Measurements from ENCODE around the gene COL6A3.
A peak's percentile ranks its signal among the peaks of the same experiment; 100 is the strongest.

The COL6A3 gene

GRCh38 chr2:237456200-237456843 lies 42.4 kb upstream of the COL6A3 start (continued):
- TF ChIP-seq SP7 (tag by site-specific recombination; IDR thresholded peaks at IDR 0.05) (0 out of 2 replicates have a peak, but pooled peaks have one; percentile 12), ZNF24 (tag by site-specific recombination; IDR thresholded peaks at IDR 0.05) (peak; percentile 65; the same call in 1 of the 2 replicates), ZNF311 (tag by site-specific recombination; IDR thresholded peaks at IDR 0.05; ENCODE audit: borderline replicate concordance) (no peak), ZFHX2 (tag by site-specific recombination; conservative IDR thresholded peaks at IDR 0.05) (peak; percentile 25; the same call in 1 of the 2 replicates), ZFP69B (tag by site-specific recombination; IDR thresholded peaks at IDR 0.05) (peak; percentile 99), ZNF10 (tag by site-specific recombination; IDR thresholded peaks at IDR 0.05) (no peak), ZBTB26 (tag by site-specific recombination; optimal IDR thresholded peaks at IDR 0.05) (peak; percentile 9), ZSCAN5A (tag by site-specific recombination; IDR thresholded peaks at IDR 0.05) (no peak), ZNF558 (tag by site-specific recombination; IDR thresholded peaks at IDR 0.05) (no peak), ZNF629 (tag by site-specific recombination; IDR thresholded peaks at IDR 0.05) (peak; percentile 60), ZNF600 (tag by site-specific recombination; IDR thresholded peaks at IDR 0.05) (peak; percentile 68), ZNF335 (tag by site-specific recombination; conservative IDR thresholded peaks at IDR 0.05) (peak; percentile 77), ZIC2 (tag by site-specific recombination; IDR thresholded peaks at IDR 0.05) (peak; percentile 50), ZNF626 (tag by site-specific recombination; IDR thresholded peaks at IDR 0.05) (no peak), KLF17 (tag by site-specific recombination; IDR thresholded peaks at IDR 0.05) (0 out of 2 replicates have a peak, but pooled peaks have one; percentile 28)

GRCh38 chr2:237455764-237456163 lies 41.8 kb upstream of the COL6A3 start:
- no peak for TF ChIP-seq TSHZ1 (tag by site-specific recombination; IDR thresholded peaks at IDR 0.05; ENCODE audit: borderline replicate concordance)
- no peak for TF ChIP-seq OSR2 (tag by site-specific recombination; IDR thresholded peaks at IDR 0.05)
- ChIA-PET POLR2A (no interaction called here), CTCF (no interaction called here)
- Histone ChIP-seq H3K4me1 (ENCODE audit: control insufficient read depth, insufficient read depth, low read length) (no peaks in the 10 kb centered on the region), H3K27ac (ENCODE audit: extremely low read depth, low read depth, low read length) (no peak overlapping the region), H3K9me3 (ENCODE audit: control insufficient read depth, insufficient read depth, low read depth, low read length) (no peaks in the 10 kb centered on the region), H3K4me3 (ENCODE audit: low read depth, low read length) (no peak overlapping the region), H3K36me3 (ENCODE audit: control insufficient read depth in 2 of 2, insufficient read depth in 1 of 2, low read length in 2 of 2) (no peaks in the 10 kb centered on the region)
